Measurements from ENCODE around the gene PRMT2. TPM values are rescaled to one million over a fixed set of nuclear protein-coding genes. Genes with fewer than 3 reads are reported as not detected.

The PRMT2 gene
- total and polyA plus RNA-seq, 8 donors: 18.7 to 85.0 (median 63.9) TPM

DNA sequence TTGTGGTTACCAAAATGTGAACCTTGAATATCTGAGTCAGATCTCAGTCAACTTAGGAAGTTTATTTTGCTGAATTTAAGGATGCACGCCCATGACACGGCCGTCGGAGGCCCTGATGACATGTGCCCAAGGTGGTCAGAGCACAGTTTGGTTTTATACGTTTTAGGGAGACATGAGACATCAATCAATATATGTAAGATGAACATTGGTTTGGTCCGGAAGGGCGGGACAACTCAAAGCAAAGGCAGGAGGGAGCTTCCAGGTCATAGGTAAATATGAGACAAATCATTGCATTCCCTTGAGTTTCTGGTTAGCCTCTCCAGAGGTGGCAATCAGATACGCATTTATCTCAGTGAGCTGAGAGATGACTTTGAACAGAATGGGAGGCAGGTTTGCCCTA is 1.0 kb upstream of the PRMT2 start:
- Histone ChIP-seq H3K27me3 (no peaks in the 10 kb centered on the region), H3K4me1 (peaks cover 21 to 46% (median 35%) of the 10 kb centered on the region in 4 donors), H3K9me3 (no peaks in the 10 kb centered on the region), H3K4me3 (peak overlapping the region; percentile 78 to 94 (median 84)), H3K27ac (peak overlapping the region; percentile 92 to 99 (median 98)), H3K36me3 (peaks cover 0 to 5% (median 0%) of the 10 kb centered on the region in 4 donors)
- WGBS, 5 donors: 80 to 88% (median 83%) methylated on average over 8 of the region's 8 CpGs
- peak in 1 of 2 donors; percentile 43 for DNase-seq
- TF ChIP-seq POLR2A (IDR thresholded peaks at IDR 0.05) (no peak), EP300 (IDR thresholded peaks at IDR 0.05) (no peak), POLR2AphosphoS5 (IDR thresholded peaks at IDR 0.05) (no peak)
- TF ChIP-seq, protein P1, sequence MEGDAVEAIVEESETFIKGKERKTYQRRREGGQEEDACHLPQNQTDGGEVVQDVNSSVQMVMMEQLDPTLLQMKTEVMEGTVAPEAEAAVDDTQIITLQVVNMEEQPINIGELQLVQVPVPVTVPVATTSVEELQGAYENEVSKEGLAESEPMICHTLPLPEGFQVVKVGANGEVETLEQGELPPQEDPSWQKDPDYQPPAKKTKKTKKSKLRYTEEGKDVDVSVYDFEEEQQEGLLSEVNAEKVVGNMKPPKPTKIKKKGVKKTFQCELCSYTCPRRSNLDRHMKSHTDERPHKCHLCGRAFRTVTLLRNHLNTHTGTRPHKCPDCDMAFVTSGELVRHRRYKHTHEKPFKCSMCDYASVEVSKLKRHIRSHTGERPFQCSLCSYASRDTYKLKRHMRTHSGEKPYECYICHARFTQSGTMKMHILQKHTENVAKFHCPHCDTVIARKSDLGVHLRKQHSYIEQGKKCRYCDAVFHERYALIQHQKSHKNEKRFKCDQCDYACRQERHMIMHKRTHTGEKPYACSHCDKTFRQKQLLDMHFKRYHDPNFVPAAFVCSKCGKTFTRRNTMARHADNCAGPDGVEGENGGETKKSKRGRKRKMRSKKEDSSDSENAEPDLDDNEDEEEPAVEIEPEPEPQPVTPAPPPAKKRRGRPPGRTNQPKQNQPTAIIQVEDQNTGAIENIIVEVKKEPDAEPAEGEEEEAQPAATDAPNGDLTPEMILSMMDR (IDR thresholded peaks at IDR 0.05): no peak
- intact Hi-C loops (cut with DNase I; ENCODE audit: low total_unique reads): no loop called here

DNA sequence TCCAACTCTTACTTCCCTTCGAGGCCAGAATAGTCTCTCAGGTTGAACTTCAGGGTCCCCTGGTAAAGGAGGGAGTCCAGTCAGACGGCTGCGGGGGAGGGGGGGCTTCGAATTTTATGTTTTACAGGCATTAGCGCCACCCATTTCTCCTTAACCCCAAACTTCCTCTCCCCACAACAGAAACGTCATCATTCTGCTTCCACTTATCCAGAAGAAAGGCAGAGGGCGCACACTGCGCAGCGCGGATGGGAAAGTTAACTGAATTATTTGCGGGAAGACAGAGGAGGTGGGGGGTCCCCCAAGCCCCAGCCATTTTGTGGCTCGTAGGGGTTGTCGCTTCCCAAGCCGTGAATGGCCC is 529 bp upstream of the PRMT2 start:
- peak overlapping the region; percentile 78 to 94 (median 84) for H3K4me3 ChIP-seq
- TF ChIP-seq, protein P1 (IDR thresholded peaks at IDR 0.05): no peak
- TF ChIP-seq EP300 (IDR thresholded peaks at IDR 0.05) (no peak), POLR2AphosphoS5 (IDR thresholded peaks at IDR 0.05) (no peak)
- peak overlapping the region; percentile 92 to 99 (median 98) for H3K27ac ChIP-seq
- intact Hi-C loops (cut with DNase I; ENCODE audit: low total_unique reads): no loop called here
- WGBS, 5 donors: 1 to 2% (median 1%) methylated on average over 14 of the region's 14 CpGs
- H3K27me3 ChIP-seq: no peaks in the 10 kb centered on the region
- H3K4me1 ChIP-seq: peaks cover 21 to 50% (median 38%) of the 10 kb centered on the region in 4 donors
- peaks cover 0 to 5% (median 0%) of the 10 kb centered on the region in 4 donors for H3K36me3 ChIP-seq
- H3K9me3 ChIP-seq: no peaks in the 10 kb centered on the region
- DNase-seq: peak; percentile 40 to 95

DNA sequence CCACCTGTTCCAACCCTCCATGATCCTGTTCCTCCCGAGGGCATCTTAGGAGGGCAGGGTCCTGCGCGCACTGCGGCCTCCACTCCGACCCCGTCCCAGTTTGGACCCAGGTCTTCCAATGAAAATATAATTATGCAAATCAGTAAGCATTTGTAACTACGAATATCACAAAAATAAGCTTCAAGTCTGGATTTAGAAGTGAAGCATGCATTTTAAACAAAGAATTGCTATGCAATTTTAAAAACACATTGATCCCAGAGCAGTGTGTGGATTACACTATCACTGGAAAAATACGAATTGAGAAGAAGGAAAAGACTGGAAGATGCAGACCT is 673 bp downstream of the PRMT2 start:
- Histone ChIP-seq H3K4me3 (peak overlapping the region; percentile 78 to 94 (median 84)), H3K36me3 (peaks cover 1 to 7% (median 5%) of the 10 kb centered on the region in 4 donors), H3K4me1 (peaks cover 21 to 55% (median 39%) of the 10 kb centered on the region in 4 donors), H3K27ac (peak overlapping the region; percentile 94 to 99 (median 99)), H3K27me3 (no peaks in the 10 kb centered on the region), H3K9me3 (no peaks in the 10 kb centered on the region)
- intact Hi-C loops (cut with DNase I; ENCODE audit: low total_unique reads): no loop called here
- DNase-seq: no peak
- no peak for TF ChIP-seq EP300 (IDR thresholded peaks at IDR 0.05)
- TF ChIP-seq, protein P1 (IDR thresholded peaks at IDR 0.05): no peak
- TF ChIP-seq POLR2AphosphoS5 (IDR thresholded peaks at IDR 0.05): no peak
- no peak for TF ChIP-seq POLR2A (IDR thresholded peaks at IDR 0.05)
- WGBS, 5 donors: 1 to 7% (median 5%) methylated on average over 8 of the region's 8 CpGs

DNA sequence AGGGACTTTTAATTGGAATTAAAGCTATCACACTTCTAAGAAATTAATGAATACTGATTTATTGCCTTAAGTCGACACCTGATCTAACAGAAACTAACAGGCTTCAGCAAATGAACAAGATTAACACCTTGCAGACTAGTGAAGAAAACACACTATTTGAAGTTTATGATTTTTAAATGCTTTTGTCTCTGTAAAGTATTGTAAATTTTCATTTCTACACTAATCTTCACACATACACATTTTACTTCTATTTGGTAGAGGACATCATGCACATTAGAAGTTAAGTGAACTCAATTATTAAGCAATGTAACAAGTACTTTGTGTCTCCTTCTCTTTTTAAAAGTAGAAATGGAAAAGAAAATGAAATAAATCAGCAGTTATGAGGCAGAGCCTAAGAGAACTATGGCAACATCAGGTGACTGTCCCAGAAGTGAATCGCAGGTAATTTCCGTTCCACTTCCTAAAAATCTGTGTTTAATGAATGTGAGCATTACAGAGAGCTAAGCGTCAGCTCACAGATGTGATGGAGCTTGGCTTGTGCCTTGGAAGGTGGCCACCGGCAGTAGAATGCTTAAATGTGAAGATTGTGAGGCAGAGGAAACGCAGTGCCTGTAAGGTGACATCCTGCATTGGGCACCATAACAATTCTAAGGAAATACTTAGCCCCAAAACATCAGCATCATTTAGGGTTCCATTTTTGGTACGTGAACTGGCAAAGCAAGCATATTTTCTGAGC is 1.2 kb downstream of the PRMT2 start:
- no peak for TF ChIP-seq POLR2AphosphoS5 (IDR thresholded peaks at IDR 0.05)
- TF ChIP-seq, protein P1 (IDR thresholded peaks at IDR 0.05): no peak
- no peak for TF ChIP-seq POLR2A (IDR thresholded peaks at IDR 0.05)
- no peak for TF ChIP-seq EP300 (IDR thresholded peaks at IDR 0.05)
- Histone ChIP-seq H3K27me3 (no peaks in the 10 kb centered on the region), H3K36me3 (peaks cover 7 to 13% (median 11%) of the 10 kb centered on the region in 4 donors), H3K4me1 (peaks cover 21 to 60% (median 41%) of the 10 kb centered on the region in 4 donors), H3K4me3 (peak overlapping the region in 3 of 4 donors; percentile 78 to 94 (median 79)), H3K9me3 (no peaks in the 10 kb centered on the region), H3K27ac (peak overlapping the region in 4 of 5 donors; percentile 94 to 99 (median 98))
- intact Hi-C loops (cut with DNase I; ENCODE audit: low total_unique reads): no loop called here
- peak in 1 of 2 donors; percentile 21 for DNase-seq
- 66 to 71% (median 69%) methylated on average over 7 of the region's 7 CpGs for WGBS, 5 donors
